ENCODE measurements around the gene SPTLC2. TPM values are rescaled to one million over a fixed set of nuclear protein-coding genes. Genes with fewer than 3 reads are reported as not detected.

Gene SPTLC2
- total and polyA plus RNA-seq, 4 donors, result 2.3 to 45.4 (median 20.5) TPM

DNA sequence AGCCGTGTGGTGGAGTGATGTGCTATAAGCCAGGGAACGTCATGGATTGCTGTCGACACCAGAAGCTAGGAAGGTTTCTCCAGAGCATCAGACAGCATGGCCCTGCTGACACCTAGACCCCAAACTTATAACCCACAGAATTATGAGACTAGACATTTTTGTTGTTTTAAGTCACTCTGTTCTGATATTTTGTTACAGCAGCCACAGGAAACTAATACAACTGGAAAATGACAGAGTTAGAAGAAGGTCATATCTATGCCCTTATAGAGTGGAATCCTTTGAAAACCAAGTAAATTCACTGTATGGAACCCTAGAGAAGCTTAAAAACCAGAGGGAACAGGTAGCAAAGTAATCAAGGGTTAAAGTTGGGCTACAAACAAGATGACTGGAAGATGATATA is 42.5 kb downstream of the SPTLC2 start:
- Histone ChIP-seq H3K36me3 (ENCODE audit: control insufficient read depth in 1 of 2, insufficient read depth in 2 of 2, low read length in 1 of 2) (no peaks in the 10 kb centered on the region), H3K9me3 (ENCODE audit: control insufficient read depth, low read length) (no peaks in the 10 kb centered on the region), H3K27ac (ENCODE audit: low read depth in 1 of 2, low read length in 2 of 2) (no peak overlapping the region), H3K4me1 (ENCODE audit: control insufficient read depth in 1 of 2, insufficient read depth in 2 of 2, low read length in 2 of 2) (peaks cover 0 to 2% of the 10 kb centered on the region in 2 donors), H3K4me3 (ENCODE audit: low read length in 2 of 2) (no peak overlapping the region), H3K27me3 (ENCODE audit: control insufficient read depth in 1 of 2, insufficient read depth in 2 of 2, low read length in 1 of 2) (no peaks in the 10 kb centered on the region)
- DNase-seq (no peak), ATAC-seq (ENCODE audit: low FRiP score) (no peak)
- intact Hi-C loops (cut with DNase I), result no loop called here
- 97% methylated on average over 3 of the region's 3 CpGs for WGBS, 2 donors

- Histone ChIP-seq H3K4me3 (ENCODE audit: low read length in 2 of 2) (no peak overlapping the region), H3K27ac (ENCODE audit: low read depth in 1 of 2, low read length in 2 of 2) (no peak overlapping the region), H3K36me3 (ENCODE audit: control insufficient read depth in 1 of 2, insufficient read depth in 2 of 2, low read length in 1 of 2) (no peaks in the 10 kb centered on the region), H3K27me3 (ENCODE audit: control insufficient read depth in 1 of 2, insufficient read depth in 2 of 2, low read length in 1 of 2) (no peaks in the 10 kb centered on the region), H3K9me3 (ENCODE audit: control insufficient read depth, low read length) (no peaks in the 10 kb centered on the region), H3K4me1 (ENCODE audit: control insufficient read depth in 1 of 2, insufficient read depth in 2 of 2, low read length in 2 of 2) (peaks cover 0 to 2% of the 10 kb centered on the region in 2 donors)
- intact Hi-C loops (cut with DNase I), result no loop called here
- 67 to 74% methylated on average over 6 of the region's 6 CpGs for WGBS, 2 donors
- no peak for DNase-seq
- no peak for ATAC-seq (ENCODE audit: low FRiP score)
These were observed 45.6 kb downstream of the SPTLC2 start for GRCh38 chr14:77570706-77571268.

DNA sequence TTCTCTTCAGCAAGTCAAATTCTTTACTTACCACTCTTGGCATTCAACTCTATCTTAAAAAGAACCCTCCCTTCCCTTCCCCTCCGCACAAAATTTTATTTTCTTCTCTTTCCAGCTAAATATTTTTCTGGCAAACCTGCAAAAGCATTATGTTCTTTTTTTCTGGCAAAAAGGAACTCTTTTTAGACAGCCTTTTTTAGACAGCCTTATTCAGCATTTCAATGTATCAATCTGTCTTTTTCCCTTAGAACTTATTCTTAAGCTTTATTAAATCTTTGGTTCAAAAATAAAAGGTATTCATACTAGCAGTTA is 50.5 kb downstream of the SPTLC2 start:
- DNase-seq (no peak), ATAC-seq (ENCODE audit: low FRiP score) (no peak)
- Histone ChIP-seq H3K4me1 (ENCODE audit: control insufficient read depth in 1 of 2, insufficient read depth in 2 of 2, low read length in 2 of 2) (no peaks in the 10 kb centered on the region), H3K9me3 (ENCODE audit: control insufficient read depth, low read length) (no peaks in the 10 kb centered on the region), H3K4me3 (ENCODE audit: low read length in 2 of 2) (no peak overlapping the region), H3K36me3 (ENCODE audit: control insufficient read depth in 1 of 2, insufficient read depth in 2 of 2, low read length in 1 of 2) (no peaks in the 10 kb centered on the region), H3K27ac (ENCODE audit: low read depth in 1 of 2, low read length in 2 of 2) (no peak overlapping the region), H3K27me3 (ENCODE audit: control insufficient read depth in 1 of 2, insufficient read depth in 2 of 2, low read length in 1 of 2) (no peaks in the 10 kb centered on the region)
- WGBS, 2 donors, result 3 to 6% methylated on average over 1 of the region's 1 CpG
- intact Hi-C loops (cut with DNase I), result no loop called here

DNA sequence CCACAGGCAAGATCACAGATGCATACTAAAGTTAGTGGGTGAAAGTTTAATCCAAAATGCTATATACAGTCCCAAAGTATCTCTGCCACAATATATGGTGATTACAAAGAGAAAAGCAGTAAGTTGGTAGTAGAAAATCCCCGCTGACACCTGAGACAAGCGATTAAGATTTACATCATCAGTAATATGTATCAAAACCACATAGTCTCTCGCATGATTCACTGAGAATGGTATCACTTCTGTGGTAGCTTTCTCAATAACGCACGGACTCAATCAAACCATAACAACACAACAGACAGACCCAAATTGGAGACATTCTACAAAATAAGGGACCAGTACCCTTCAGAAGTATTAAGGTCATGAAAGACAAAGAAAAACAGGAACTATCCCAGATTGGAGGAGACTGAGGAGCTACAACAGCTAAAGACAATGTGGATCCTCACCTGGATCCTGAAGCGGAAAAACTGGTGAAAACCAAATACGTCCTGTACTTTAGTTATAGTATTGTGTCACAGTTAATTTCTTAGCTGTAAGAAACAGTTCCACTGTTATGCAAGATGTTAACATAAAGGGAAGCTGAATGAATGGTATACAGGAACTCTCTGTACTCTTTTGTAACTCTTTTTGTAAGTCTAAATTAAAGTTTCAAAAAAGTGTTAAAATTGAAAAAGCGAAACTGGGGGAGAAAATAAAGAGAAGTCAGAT is 51.0 kb downstream of the SPTLC2 start:
- no peak overlapping the region for H3K4me3 ChIP-seq (ENCODE audit: low read length in 2 of 2)
- H3K27ac ChIP-seq (ENCODE audit: low read depth in 1 of 2, low read length in 2 of 2), result no peak overlapping the region
- intact Hi-C loops (cut with DNase I), result no loop called here
- H3K27me3 ChIP-seq (ENCODE audit: control insufficient read depth in 1 of 2, insufficient read depth in 2 of 2, low read length in 1 of 2), result no peaks in the 10 kb centered on the region
- no peaks in the 10 kb centered on the region for H3K9me3 ChIP-seq (ENCODE audit: control insufficient read depth, low read length)
- H3K4me1 ChIP-seq (ENCODE audit: control insufficient read depth in 1 of 2, insufficient read depth in 2 of 2, low read length in 2 of 2), result no peaks in the 10 kb centered on the region
- 73 to 77% methylated on average over 8 of the region's 8 CpGs for WGBS, 2 donors
- ATAC-seq (ENCODE audit: low FRiP score) (no peak), DNase-seq (no peak)
- H3K36me3 ChIP-seq (ENCODE audit: control insufficient read depth in 1 of 2, insufficient read depth in 2 of 2, low read length in 1 of 2), result no peaks in the 10 kb centered on the region

DNA sequence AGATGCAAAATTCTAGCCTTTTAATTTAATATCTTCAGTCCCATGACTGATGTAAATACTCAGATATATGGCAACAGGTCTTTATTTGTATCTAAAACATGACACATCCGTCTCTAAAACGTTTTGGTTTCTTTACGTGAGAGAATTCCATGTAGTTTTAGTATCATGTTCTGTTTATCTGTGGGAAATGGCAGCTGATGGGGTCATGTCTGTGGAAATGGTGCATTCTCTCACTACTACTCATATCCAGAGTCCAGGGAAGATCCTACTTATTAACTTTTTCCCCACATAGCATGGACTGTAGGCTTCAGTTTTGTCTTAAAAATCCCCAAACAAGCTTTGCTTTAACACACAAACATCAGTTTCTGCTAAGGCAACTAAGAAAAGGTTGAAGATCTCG is 53.8 kb downstream of the SPTLC2 start:
- no peak overlapping the region for H3K27ac ChIP-seq (ENCODE audit: low read depth in 1 of 2, low read length in 2 of 2)
- 65 to 73% methylated on average over 4 of the region's 4 CpGs for WGBS, 2 donors
- H3K4me1 ChIP-seq (ENCODE audit: control insufficient read depth in 1 of 2, insufficient read depth in 2 of 2, low read length in 2 of 2), result no peaks in the 10 kb centered on the region
- H3K4me3 ChIP-seq (ENCODE audit: low read length in 2 of 2), result no peak overlapping the region
- no peaks in the 10 kb centered on the region for H3K27me3 ChIP-seq (ENCODE audit: control insufficient read depth in 1 of 2, insufficient read depth in 2 of 2, low read length in 1 of 2)
- H3K36me3 ChIP-seq (ENCODE audit: control insufficient read depth in 1 of 2, insufficient read depth in 2 of 2, low read length in 1 of 2), result peaks cover 0 to 2% of the 10 kb centered on the region in 2 donors
- DNase-seq (no peak), ATAC-seq (ENCODE audit: low FRiP score) (no peak)
- intact Hi-C loops (cut with DNase I), result no loop called here
- no peaks in the 10 kb centered on the region for H3K9me3 ChIP-seq (ENCODE audit: control insufficient read depth, low read length)

GRCh38 chr14:77561881-77562280 is 54.6 kb downstream of the SPTLC2 start:
- intact Hi-C loops (cut with DNase I), result no loop called here
- ATAC-seq (ENCODE audit: low FRiP score), result no peak
- DNase-seq, result no peak
- Histone ChIP-seq H3K27ac (ENCODE audit: low read depth in 1 of 2, low read length in 2 of 2) (no peak overlapping the region), H3K4me1 (ENCODE audit: control insufficient read depth in 1 of 2, insufficient read depth in 2 of 2, low read length in 2 of 2) (no peaks in the 10 kb centered on the region), H3K4me3 (ENCODE audit: low read length in 2 of 2) (no peak overlapping the region), H3K36me3 (ENCODE audit: control insufficient read depth in 1 of 2, insufficient read depth in 2 of 2, low read length in 1 of 2) (peaks cover 0 to 4% of the 10 kb centered on the region in 2 donors), H3K9me3 (ENCODE audit: control insufficient read depth, low read length) (no peaks in the 10 kb centered on the region), H3K27me3 (ENCODE audit: control insufficient read depth in 1 of 2, insufficient read depth in 2 of 2, low read length in 1 of 2) (no peaks in the 10 kb centered on the region)
- WGBS, 2 donors, result 66 to 84% methylated on average over 5 of the region's 5 CpGs

GRCh38 chr14:77559381-77559780 is 57.1 kb downstream of the SPTLC2 start:
- no peaks in the 10 kb centered on the region for H3K27me3 ChIP-seq (ENCODE audit: control insufficient read depth in 1 of 2, insufficient read depth in 2 of 2, low read length in 1 of 2)
- intact Hi-C loops (cut with DNase I), result no loop called here
- ATAC-seq (ENCODE audit: low FRiP score) (no peak), DNase-seq (no peak)
- no peaks in the 10 kb centered on the region for H3K9me3 ChIP-seq (ENCODE audit: control insufficient read depth, low read length)
- no peak overlapping the region for H3K4me3 ChIP-seq (ENCODE audit: low read length in 2 of 2)
- peaks cover 0 to 4% of the 10 kb centered on the region in 2 donors for H3K36me3 ChIP-seq (ENCODE audit: control insufficient read depth in 1 of 2, insufficient read depth in 2 of 2, low read length in 1 of 2)
- H3K27ac ChIP-seq (ENCODE audit: low read depth in 1 of 2, low read length in 2 of 2), result no peak overlapping the region
- 90% methylated on average over 6 of the region's 6 CpGs for WGBS, 2 donors
- no peaks in the 10 kb centered on the region for H3K4me1 ChIP-seq (ENCODE audit: control insufficient read depth in 1 of 2, insufficient read depth in 2 of 2, low read length in 2 of 2)

DNA sequence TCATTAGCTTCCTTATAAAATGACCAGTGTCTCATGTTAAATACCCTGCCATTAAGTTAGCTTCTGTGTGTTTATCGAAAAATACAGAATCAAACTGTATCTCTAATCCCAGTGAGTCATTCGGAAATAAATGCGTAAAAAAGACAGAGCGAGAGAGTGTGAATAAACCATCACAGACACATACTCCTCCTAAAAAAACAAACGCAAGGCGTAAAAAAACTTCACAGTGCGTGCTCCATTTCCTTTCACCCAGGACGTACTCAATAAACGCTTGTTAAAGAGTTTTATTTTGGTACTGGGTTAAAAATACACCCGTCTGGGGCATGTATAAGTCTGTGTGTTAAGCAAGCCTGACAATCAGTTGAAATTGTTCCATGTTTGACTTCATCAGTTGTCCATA is 59.0 kb downstream of the SPTLC2 start:
- no peaks in the 10 kb centered on the region for H3K27me3 ChIP-seq (ENCODE audit: control insufficient read depth in 1 of 2, insufficient read depth in 2 of 2, low read length in 1 of 2)
- peaks cover 0 to 4% of the 10 kb centered on the region in 2 donors for H3K36me3 ChIP-seq (ENCODE audit: control insufficient read depth in 1 of 2, insufficient read depth in 2 of 2, low read length in 1 of 2)
- intact Hi-C loops (cut with DNase I), result no loop called here
- DNase-seq, result no peak
- no peaks in the 10 kb centered on the region for H3K4me1 ChIP-seq (ENCODE audit: control insufficient read depth in 1 of 2, insufficient read depth in 2 of 2, low read length in 2 of 2)
- H3K4me3 ChIP-seq (ENCODE audit: low read length in 2 of 2), result no peak overlapping the region
- no peak for ATAC-seq (ENCODE audit: low FRiP score)
- no peaks in the 10 kb centered on the region for H3K9me3 ChIP-seq (ENCODE audit: control insufficient read depth, low read length)
- WGBS, 2 donors, result 74 to 79% methylated on average over 10 of the region's 10 CpGs
- no peak overlapping the region for H3K27ac ChIP-seq (ENCODE audit: low read depth in 1 of 2, low read length in 2 of 2)

GRCh38 chr14:77556946-77557345 is 59.5 kb downstream of the SPTLC2 start:
- no peaks in the 10 kb centered on the region for H3K9me3 ChIP-seq (ENCODE audit: control insufficient read depth, low read length)
- ATAC-seq (ENCODE audit: low FRiP score) (no peak), DNase-seq (no peak)
- H3K4me1 ChIP-seq (ENCODE audit: control insufficient read depth in 1 of 2, insufficient read depth in 2 of 2, low read length in 2 of 2), result no peaks in the 10 kb centered on the region
- intact Hi-C loops (cut with DNase I), result no loop called here
- no peak overlapping the region for H3K27ac ChIP-seq (ENCODE audit: low read depth in 1 of 2, low read length in 2 of 2)
- peaks cover 0 to 4% of the 10 kb centered on the region in 2 donors for H3K36me3 ChIP-seq (ENCODE audit: control insufficient read depth in 1 of 2, insufficient read depth in 2 of 2, low read length in 1 of 2)
- H3K4me3 ChIP-seq (ENCODE audit: low read length in 2 of 2), result no peak overlapping the region
- no peaks in the 10 kb centered on the region for H3K27me3 ChIP-seq (ENCODE audit: control insufficient read depth in 1 of 2, insufficient read depth in 2 of 2, low read length in 1 of 2)
- 62 to 75% methylated on average over 4 of the region's 4 CpGs for WGBS, 2 donors

Data from aorta (tissue), 5 donors.